Astrocyte (in vitro differentiated cells and primary cell): ENCODE measurements around the gene WIPF3. TPM values are rescaled to one million over a fixed set of nuclear protein-coding genes. Genes with fewer than 3 reads are reported as not detected.

Experiments used
- DNase-seq: peaks from one replicate; pipeline ENCODE4 v3.0.0-alpha.2; 2010; ENCODE audit warnings: low read depth
- FAIRE-seq: peaks from 2 replicates; lab custom pipeline; 2011; peaks lifted over from hg19 to GRCh38; lab: Jason Lieb, UNC
- H2AFZ ChIP-seq: 2 replicates; pipeline ENCODE4 v1.6.0; 2012; ENCODE audit warnings: low read depth, low read length, inconsistent platforms
- H3K27ac ChIP-seq: 2 replicates; pipeline ENCODE4 v1.5.1; 2011; ENCODE audit warnings: low read depth, low read length, inconsistent platforms
- H3K27me3 ChIP-seq: 2 replicates; pipeline ENCODE4 v1.6.0; 2011; ENCODE audit warnings: low read length, inconsistent platforms; ENCODE audit not compliant: insufficient read depth
- H3K36me3 ChIP-seq: 2 replicates; pipeline ENCODE4 v1.5.1; 2011; ENCODE audit warnings: low read length, inconsistent platforms; ENCODE audit not compliant: insufficient read depth
- H3K4me1 ChIP-seq: 2 replicates; pipeline ENCODE4 v1.5.1; 2011; ENCODE audit warnings: low read length, inconsistent platforms; ENCODE audit not compliant: insufficient read depth
- H3K4me2 ChIP-seq: 2 replicates; pipeline ENCODE4 v1.6.0; 2012; ENCODE audit warnings: low read length, inconsistent platforms
- H3K4me3 ChIP-seq: 2 replicates; pipeline ENCODE4 v1.5.1; 2011; ENCODE audit warnings: low read depth, mild to moderate bottlenecking, low read length, inconsistent platforms; ENCODE audit not compliant: insufficient read depth
- H3K79me2 ChIP-seq: 2 replicates; pipeline ENCODE4 v1.6.0; 2012; ENCODE audit warnings: mild to moderate bottlenecking, low read length, inconsistent platforms; ENCODE audit not compliant: insufficient read depth
- H3K9ac ChIP-seq: 2 replicates; pipeline ENCODE4 v1.6.0; 2012; ENCODE audit warnings: mild to moderate bottlenecking, low read length, inconsistent platforms
- H3K9me3 ChIP-seq: 2 replicates; pipeline ENCODE4 v1.5.1; 2012; ENCODE audit warnings: low read depth, mild to moderate bottlenecking, low read length, inconsistent platforms; ENCODE audit not compliant: insufficient read depth
- H4K20me1 ChIP-seq: 2 replicates; pipeline ENCODE4 v1.6.0; 2012; ENCODE audit warnings: low read length, inconsistent platforms; ENCODE audit not compliant: insufficient read depth
- H3K27ac Mint-ChIP-seq: one replicate; pipeline ENCODE4 v1.8.0; 2021; ENCODE audit warnings: mild to moderate bottlenecking, mixed read lengths; ENCODE audit not compliant: unreplicated experiment
- H3K27me3 Mint-ChIP-seq: one replicate; pipeline ENCODE4 v1.8.0; 2021; ENCODE audit warnings: low read depth, mixed read lengths; ENCODE audit not compliant: unreplicated experiment
- H3K36me3 Mint-ChIP-seq: one replicate; pipeline ENCODE4 v1.8.0; 2021; ENCODE audit warnings: low read depth, mixed read lengths; ENCODE audit not compliant: unreplicated experiment
- H3K4me1 Mint-ChIP-seq: one replicate; pipeline ENCODE4 v1.8.0; 2021; ENCODE audit warnings: low read depth, mixed read lengths; ENCODE audit not compliant: unreplicated experiment
- H3K4me3 Mint-ChIP-seq: one replicate; pipeline ENCODE4 v1.8.0; 2021; ENCODE audit warnings: mild to moderate bottlenecking, moderate library complexity, mixed read lengths; ENCODE audit not compliant: unreplicated experiment
- H3K9me3 Mint-ChIP-seq: one replicate; pipeline ENCODE4 v1.8.0; 2021; ENCODE audit warnings: mild to moderate bottlenecking, mixed read lengths; ENCODE audit not compliant: unreplicated experiment
- EZH2 ChIP-seq: IDR thresholded peaks from 2 replicates; pipeline ENCODE4 v1.6.1; 2012; ENCODE audit warnings: mild to moderate bottlenecking, low read length, inconsistent platforms; ENCODE audit not compliant: insufficient read depth
- total RNA-seq: library from RNA; stranded (reverse); gene quantifications from 2 replicates; pipeline ENCODE4 v1.2.1, GENCODE V29; 2021
- TF ChIP-seq, protein P1 (sequence below): IDR thresholded peaks from 2 replicates; pipeline ENCODE4 v1.5.1; 2011; ENCODE audit warnings: low read depth, mild to moderate bottlenecking, inconsistent platforms, low read length, moderate library complexity; ENCODE audit not compliant: insufficient read depth

The WIPF3 gene
- total RNA-seq, 1 donor from 2014 or later: 1.0 TPM

DNA sequence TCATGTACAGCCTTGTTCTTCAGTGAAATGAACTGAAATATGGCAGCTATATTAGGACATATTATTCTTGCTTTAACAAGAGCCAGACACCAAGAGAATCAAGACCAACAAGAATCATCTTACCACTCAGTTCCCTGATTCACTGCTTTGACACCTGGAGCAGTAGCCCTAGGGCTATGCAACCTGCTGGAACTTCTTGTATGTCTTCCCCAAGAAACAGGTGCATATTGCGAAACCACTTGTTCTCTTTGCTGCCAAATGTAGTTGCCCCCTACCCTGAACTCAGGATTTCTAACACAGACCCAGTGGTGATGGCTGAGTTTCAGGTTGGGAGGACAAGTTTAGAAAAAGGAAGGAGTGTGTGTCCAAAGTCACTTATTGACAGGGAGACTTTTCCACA is 46.1 kb downstream of the WIPF3 start:
- no peak overlapping the region for H3K27ac Mint-ChIP-seq
- Histone ChIP-seq H3K4me3 (no peak overlapping the region), H4K20me1 (no peaks in the 10 kb centered on the region), H2AFZ (no peak overlapping the region), H3K4me1 (no peaks in the 10 kb centered on the region), H3K79me2 (no peaks in the 10 kb centered on the region), H3K27ac (no peak overlapping the region), H3K9me3 (no peaks in the 10 kb centered on the region), H3K4me2 (no peak overlapping the region), H3K9ac (no peak overlapping the region), H3K36me3 (no peaks in the 10 kb centered on the region), H3K27me3 (peaks cover 6% of the 10 kb centered on the region)
- DNase-seq: no peak
- FAIRE-seq: no peak
- H3K4me3 Mint-ChIP-seq: no peak overlapping the region
- H3K9me3 Mint-ChIP-seq: peaks cover 2% of the 10 kb centered on the region
- TF ChIP-seq, protein P1, sequence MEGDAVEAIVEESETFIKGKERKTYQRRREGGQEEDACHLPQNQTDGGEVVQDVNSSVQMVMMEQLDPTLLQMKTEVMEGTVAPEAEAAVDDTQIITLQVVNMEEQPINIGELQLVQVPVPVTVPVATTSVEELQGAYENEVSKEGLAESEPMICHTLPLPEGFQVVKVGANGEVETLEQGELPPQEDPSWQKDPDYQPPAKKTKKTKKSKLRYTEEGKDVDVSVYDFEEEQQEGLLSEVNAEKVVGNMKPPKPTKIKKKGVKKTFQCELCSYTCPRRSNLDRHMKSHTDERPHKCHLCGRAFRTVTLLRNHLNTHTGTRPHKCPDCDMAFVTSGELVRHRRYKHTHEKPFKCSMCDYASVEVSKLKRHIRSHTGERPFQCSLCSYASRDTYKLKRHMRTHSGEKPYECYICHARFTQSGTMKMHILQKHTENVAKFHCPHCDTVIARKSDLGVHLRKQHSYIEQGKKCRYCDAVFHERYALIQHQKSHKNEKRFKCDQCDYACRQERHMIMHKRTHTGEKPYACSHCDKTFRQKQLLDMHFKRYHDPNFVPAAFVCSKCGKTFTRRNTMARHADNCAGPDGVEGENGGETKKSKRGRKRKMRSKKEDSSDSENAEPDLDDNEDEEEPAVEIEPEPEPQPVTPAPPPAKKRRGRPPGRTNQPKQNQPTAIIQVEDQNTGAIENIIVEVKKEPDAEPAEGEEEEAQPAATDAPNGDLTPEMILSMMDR: no peak
- no peak for TF ChIP-seq EZH2
- H3K27me3 Mint-ChIP-seq: peaks cover 3% of the 10 kb centered on the region
- H3K4me1 Mint-ChIP-seq: peaks cover 5% of the 10 kb centered on the region
- peaks cover 3% of the 10 kb centered on the region for H3K36me3 Mint-ChIP-seq

DNA sequence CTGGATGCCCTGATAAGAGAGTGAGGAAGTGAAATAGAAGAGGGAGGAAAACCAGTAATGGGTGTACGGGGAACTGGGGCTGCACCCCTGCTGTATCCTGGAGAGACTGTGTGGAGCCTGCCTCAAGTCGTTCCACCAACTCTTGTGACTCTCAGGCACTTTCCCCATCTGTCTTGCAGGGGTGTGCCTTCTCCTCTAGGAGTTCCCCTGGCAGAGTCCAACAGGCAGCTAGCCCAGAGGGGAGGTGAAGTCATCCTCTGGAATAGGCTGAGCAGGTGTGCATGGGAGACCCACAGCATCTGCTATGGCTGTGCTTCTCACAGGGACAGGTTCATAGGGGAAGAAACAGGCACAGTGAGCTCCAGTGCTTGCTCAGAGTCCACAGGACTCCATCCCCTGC is 46.8 kb downstream of the WIPF3 start:
- Histone ChIP-seq H3K27me3 (peaks cover 6% of the 10 kb centered on the region), H3K4me2 (no peak overlapping the region), H4K20me1 (no peaks in the 10 kb centered on the region), H3K4me1 (no peaks in the 10 kb centered on the region), H3K9me3 (no peaks in the 10 kb centered on the region), H3K27ac (no peak overlapping the region), H3K9ac (no peak overlapping the region), H3K79me2 (no peaks in the 10 kb centered on the region), H3K4me3 (no peak overlapping the region), H3K36me3 (no peaks in the 10 kb centered on the region), H2AFZ (no peak overlapping the region)
- no peak for DNase-seq
- H3K9me3 Mint-ChIP-seq: peaks cover 2% of the 10 kb centered on the region
- H3K27me3 Mint-ChIP-seq: peaks cover 3% of the 10 kb centered on the region
- no peak overlapping the region for H3K4me3 Mint-ChIP-seq
- H3K27ac Mint-ChIP-seq: no peak overlapping the region
- FAIRE-seq: no peak
- H3K36me3 Mint-ChIP-seq: no peaks in the 10 kb centered on the region
- TF ChIP-seq, protein P1: no peak
- no peak for TF ChIP-seq EZH2
- H3K4me1 Mint-ChIP-seq: peaks cover 6% of the 10 kb centered on the region

DNA sequence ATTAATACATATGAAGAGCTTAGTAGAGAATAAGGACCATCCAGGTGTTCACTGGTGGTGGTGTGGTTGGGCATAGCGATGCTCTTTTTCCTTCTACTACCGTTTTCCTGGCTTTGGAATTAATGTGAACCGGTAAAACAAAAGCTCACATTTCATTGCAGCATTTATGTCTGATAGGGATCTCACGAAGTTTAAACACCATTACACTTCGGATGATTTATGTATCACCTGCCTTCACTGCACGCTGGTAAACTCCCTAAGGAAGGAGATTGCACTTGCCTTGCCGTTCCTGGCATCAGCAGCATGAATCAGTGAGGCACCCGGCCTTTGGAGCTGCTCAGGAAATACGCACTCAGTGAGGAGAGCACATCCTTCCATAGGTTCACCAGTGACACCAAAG is 47.5 kb downstream of the WIPF3 start:
- H3K27me3 Mint-ChIP-seq: peaks cover 3% of the 10 kb centered on the region
- no peak overlapping the region for H3K27ac Mint-ChIP-seq
- no peak for DNase-seq

More for the DNA sequence above, 47.5 kb downstream of the WIPF3 start:
- Mint-ChIP-seq H3K4me3 (no peak overlapping the region), H3K36me3 (no peaks in the 10 kb centered on the region), H3K9me3 (peaks cover 2% of the 10 kb centered on the region), H3K4me1 (peaks cover 13% of the 10 kb centered on the region)
- Histone ChIP-seq H3K27me3 (peaks cover 6% of the 10 kb centered on the region), H3K9ac (no peak overlapping the region), H3K4me1 (no peaks in the 10 kb centered on the region), H3K4me2 (no peak overlapping the region), H3K36me3 (no peaks in the 10 kb centered on the region), H3K27ac (no peak overlapping the region), H2AFZ (no peak overlapping the region), H3K9me3 (no peaks in the 10 kb centered on the region), H3K4me3 (no peak overlapping the region), H3K79me2 (no peaks in the 10 kb centered on the region), H4K20me1 (no peaks in the 10 kb centered on the region)
- no peak for FAIRE-seq
- TF ChIP-seq, protein P1: no peak
- no peak for TF ChIP-seq EZH2
